OCI-LY3 (cell line): ENCODE data around the gene GSTM2.

Experiments used
- H2AFZ ChIP-seq: fragments of 200-600, 300-600 bp; shearing (Covaris generic); 2 replicates; pipeline ENCODE4 v1.6.0; 2014; ENCODE audit warnings: antibody characterized with exemption, low read depth, low read length
- H3K27ac ChIP-seq: fragments of 200-600, 300-600 bp; sonication (generic); 2 replicates; pipeline ENCODE4 v1.5.1; 2014; ENCODE audit warnings: mild to moderate bottlenecking, low read length, moderate library complexity, mixed read lengths
- H3K27me3 ChIP-seq: fragments of 200-600, 300-600 bp; sonication (generic); 2 replicates; pipeline ENCODE4 v1.6.1; 2014; ENCODE audit warnings: low read depth, low read length, mixed read lengths
- H3K36me3 ChIP-seq: fragments of 200-600, 300-600 bp; sonication (generic); replicated peaks from 2 replicates; pipeline ENCODE3; 2014; ENCODE audit warnings: low read depth, low read length, mixed read lengths
- H3K4me1 ChIP-seq: fragments of 300-600, 200-600 bp; sonication (generic); 2 replicates; pipeline ENCODE4 v1.6.1; 2014; ENCODE audit warnings: low read length, mixed read lengths
- H3K4me2 ChIP-seq: fragments of 200-600, 300-600 bp; sonication (generic); 2 replicates; pipeline ENCODE4 v1.6.1; 2014; ENCODE audit warnings: low read length, mixed read lengths
- H3K4me3 ChIP-seq: fragments of 300-600, 200-600 bp; sonication (generic); 2 replicates; pipeline ENCODE4 v1.5.1; 2014; ENCODE audit warnings: antibody characterized with exemption, mild to moderate bottlenecking, low read length, moderate library complexity
- H3K79me2 ChIP-seq: fragments of 300-600, 200-600 bp; shearing (Covaris generic); 2 replicates; pipeline ENCODE4 v1.6.1; 2014; ENCODE audit warnings: mild to moderate bottlenecking, low read length, mixed read lengths
- H3K9ac ChIP-seq: fragments of 300-600, 200-600 bp; shearing (Covaris generic); 2 replicates; pipeline ENCODE4 v1.6.0; 2014; ENCODE audit warnings: mild to moderate bottlenecking, low read length, moderate library complexity
- H3K9me3 ChIP-seq: fragments of 200-600, 300-600 bp; shearing (Covaris generic); 2 replicates; pipeline ENCODE4 v1.6.1; 2014; ENCODE audit warnings: low read length, mixed read lengths; ENCODE audit not compliant: insufficient read depth
- H4K20me1 ChIP-seq: fragments of 200-600, 300-600 bp; sonication (generic); 2 replicates; pipeline ENCODE4 v1.6.1; 2016; ENCODE audit warnings: low read length, mixed read lengths; ENCODE audit not compliant: insufficient read depth
- CTCF ChIP-seq: fragments of 200-600, 300-600 bp; sonication (generic); IDR thresholded peaks from 2 replicates; pipeline ENCODE4 v1.5.1; 2014; ENCODE audit warnings: antibody characterized with exemption, low read length, low read depth
- EZH2phosphoT487 ChIP-seq: fragments of 200-600 bp; shearing (Covaris generic); IDR thresholded peaks from 2 replicates; pipeline ENCODE4 v1.6.1; 2018; ENCODE audit warnings: antibody characterized with exemption, mixed run types, low read depth

GSTM2 gene

GRCh38 chr1:109716121-109716520 is 48.3 kb downstream of the GSTM2 start:
- Histone ChIP-seq H3K27ac (no peak overlapping the region), H3K9me3 (no peaks in the 10 kb centered on the region), H4K20me1 (no peaks in the 10 kb centered on the region), H3K9ac (no peak overlapping the region), H2AFZ (no peak overlapping the region), H3K4me3 (no peak overlapping the region), H3K36me3 (no peaks in the 10 kb centered on the region), H3K4me2 (no peak overlapping the region), H3K27me3 (no peaks in the 10 kb centered on the region), H3K79me2 (no peaks in the 10 kb centered on the region), H3K4me1 (peaks cover 24% of the 10 kb centered on the region)
- TF ChIP-seq CTCF = no peak
- no peak for TF ChIP-seq EZH2phosphoT487

GRCh38 chr1:109716570-109717090 is 48.8 kb downstream of the GSTM2 start:
- Histone ChIP-seq H3K4me2 (no peak overlapping the region), H3K27ac (no peak overlapping the region), H3K4me1 (peaks cover 24% of the 10 kb centered on the region), H3K36me3 (no peaks in the 10 kb centered on the region), H2AFZ (no peak overlapping the region), H3K27me3 (no peaks in the 10 kb centered on the region), H4K20me1 (no peaks in the 10 kb centered on the region), H3K4me3 (no peak overlapping the region), H3K9me3 (no peaks in the 10 kb centered on the region), H3K79me2 (no peaks in the 10 kb centered on the region), H3K9ac (no peak overlapping the region)
- no peak for TF ChIP-seq EZH2phosphoT487
- TF ChIP-seq CTCF = no peak

- Histone ChIP-seq H3K4me2 (no peak overlapping the region), H3K9ac (no peak overlapping the region), H3K27me3 (no peaks in the 10 kb centered on the region), H3K4me1 (peaks cover 24% of the 10 kb centered on the region), H3K36me3 (no peaks in the 10 kb centered on the region), H3K27ac (no peak overlapping the region), H3K4me3 (no peak overlapping the region), H3K79me2 (no peaks in the 10 kb centered on the region), H4K20me1 (no peaks in the 10 kb centered on the region), H3K9me3 (no peaks in the 10 kb centered on the region), H2AFZ (no peak overlapping the region)
- TF ChIP-seq CTCF = no peak
- TF ChIP-seq EZH2phosphoT487 = no peak
Measured at GRCh38 chr1:109717729-109718128, 49.9 kb downstream of the GSTM2 start.

GRCh38 chr1:109718495-109718894 is 50.6 kb downstream of the GSTM2 start:
- no peak overlapping the region for H2AFZ ChIP-seq
- TF ChIP-seq CTCF (peak; percentile 33; the same call in 1 of the 2 replicates), EZH2phosphoT487 (no peak)
- H3K27me3 ChIP-seq = no peaks in the 10 kb centered on the region
- no peaks in the 10 kb centered on the region for H4K20me1 ChIP-seq
- H3K4me3 ChIP-seq = no peak overlapping the region
- peaks cover 24% of the 10 kb centered on the region for H3K4me1 ChIP-seq
- no peaks in the 10 kb centered on the region for H3K36me3 ChIP-seq
- H3K4me2 ChIP-seq = peak overlapping the region; percentile 20; the same call in 1 of the 2 replicates
- no peak overlapping the region for H3K9ac ChIP-seq
- H3K27ac ChIP-seq = no peak overlapping the region
- H3K79me2 ChIP-seq = no peaks in the 10 kb centered on the region
- H3K9me3 ChIP-seq = no peaks in the 10 kb centered on the region
